PFSK-1 (cell line): ENCODE results near the gene SULT1B1.

Experiments used
- POLR2AphosphoS5 ChIP-seq: IDR thresholded peaks from 2 replicates; pipeline ENCODE4 v1.6.1; 2012; ENCODE audit warnings: low read depth, mild to moderate bottlenecking, control low read depth, low read length, moderate library complexity
- TAF1 ChIP-seq: IDR thresholded peaks from 2 replicates; pipeline ENCODE4 v1.6.1; 2012; ENCODE audit warnings: low read length, control low read depth, borderline replicate concordance; ENCODE audit not compliant: insufficient read depth

DNA sequence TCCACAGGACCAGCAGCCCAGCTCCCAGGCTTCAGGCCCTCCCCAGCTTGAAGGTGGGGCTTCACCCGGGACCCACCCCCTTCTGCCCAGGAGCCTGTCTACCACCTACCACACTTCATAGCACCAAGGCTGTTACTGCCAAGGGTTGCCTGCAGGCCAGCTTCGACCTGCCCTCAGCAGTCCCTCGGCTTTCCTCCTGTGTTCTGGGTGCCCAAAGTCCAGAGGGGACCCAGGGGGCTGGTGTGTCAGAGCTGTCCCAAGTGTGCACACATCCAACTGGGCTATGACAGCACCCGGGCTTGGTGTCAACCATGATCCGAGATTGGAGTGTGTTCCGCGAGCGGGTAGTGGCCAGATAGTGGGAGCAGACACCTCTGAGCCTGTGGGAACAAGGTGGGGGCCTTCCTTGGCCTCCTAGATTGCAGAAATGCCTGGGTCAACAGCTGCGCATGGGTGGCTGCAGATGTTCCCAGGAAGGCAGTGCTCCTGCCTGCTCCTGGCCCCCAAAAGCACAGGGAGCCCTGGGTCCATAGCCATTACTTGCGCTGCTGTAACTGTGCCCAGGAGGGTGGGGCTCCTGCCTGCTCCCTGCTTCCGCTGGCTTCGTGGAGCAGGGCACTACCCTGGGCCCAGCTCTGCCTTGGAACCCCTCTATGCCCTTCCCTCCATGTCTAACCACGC, 16.8 kb downstream of the SULT1B1 start:
- TF ChIP-seq TAF1 (no peak), POLR2AphosphoS5 (no peak)
